SH-SY5Y (cell line): ENCODE measurements around the gene PC.

Source experiments
- GATA2 ChIP-seq: IDR thresholded peaks from 2 replicates; pipeline ENCODE4 v1.6.1; 2011; ENCODE audit warnings: mild to moderate bottlenecking, low read depth, low read length
- GATA3 ChIP-seq: IDR thresholded peaks from 2 replicates; pipeline ENCODE4 v1.6.1; 2011; ENCODE audit warnings: low read depth, mild to moderate bottlenecking, low read length, moderate library complexity

DNA sequence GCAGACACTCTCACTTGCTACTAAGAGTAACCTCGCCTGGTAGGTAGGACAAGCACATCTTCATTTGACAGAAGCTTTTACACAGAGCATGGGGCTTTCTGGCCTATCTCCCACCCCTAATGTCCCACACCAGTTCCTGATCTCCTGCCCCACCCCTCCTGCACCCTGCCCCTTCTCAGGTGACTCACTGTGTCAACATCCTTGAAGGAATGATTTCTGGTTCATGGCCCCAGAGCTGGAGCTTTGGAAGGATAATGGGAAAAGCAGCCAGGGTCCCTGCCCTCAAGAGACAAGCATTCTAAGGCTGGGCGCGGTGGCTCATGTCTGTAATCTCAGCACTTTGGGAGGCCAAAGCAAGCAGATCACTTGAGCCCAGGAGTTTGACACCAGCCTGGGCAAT is 54.1 kb downstream of the PC start:
- TF ChIP-seq GATA2 (no peak), GATA3 (no peak)
